HG03432 (cell line): Measurements from ENCODE around the gene PDGFRA.

Experiments
- ATAC-seq: cut with Tn5 transposase; IDR thresholded peaks from one replicate; pipeline ENCODE4 v1.9.1; 2021; ENCODE audit warnings: mild to moderate bottlenecking, moderate library complexity; ENCODE audit not compliant: unreplicated experiment

PDGFRA gene

GRCh38 chr4:54228961-54229501 is at the start of gene PDGFRA:
TSS of gene PDGFRA (plus strand) at chr4:54229293. CDS start at chr4:54258769, 29,476 bp downstream.
- ATAC-seq = no peak

GRCh38 chr4:54184581-54184980 is 44.5 kb upstream of the PDGFRA start:
- ATAC-seq = no peak

- ATAC-seq = no peak
These were observed 43.9 kb upstream of the PDGFRA start for GRCh38 chr4:54185044-54185780.

- ATAC-seq = no peak
These were observed 43.2 kb upstream of the PDGFRA start for GRCh38 chr4:54185866-54186265.

- no peak for ATAC-seq
These were observed 42.7 kb upstream of the PDGFRA start for GRCh38 chr4:54186371-54186770.

GRCh38 chr4:54187148-54187547 is 41.9 kb upstream of the PDGFRA start:
- ATAC-seq = no peak

- no peak for ATAC-seq
These were observed 40.0 kb upstream of the PDGFRA start for GRCh38 chr4:54189140-54189539.

- no peak for ATAC-seq
These were observed 36.3 kb upstream of the PDGFRA start for GRCh38 chr4:54192811-54193210.

GRCh38 chr4:54197926-54198325 is 31.2 kb upstream of the PDGFRA start:
- no peak for ATAC-seq

- ATAC-seq = no peak
These were observed 29.2 kb upstream of the PDGFRA start for GRCh38 chr4:54199919-54200318.

GRCh38 chr4:54209617-54210016 is 19.5 kb upstream of the PDGFRA start:
- ATAC-seq = no peak

- no peak for ATAC-seq
These were observed 16.1 kb upstream of the PDGFRA start for GRCh38 chr4:54213001-54213400.

GRCh38 chr4:54213761-54214160 is 15.3 kb upstream of the PDGFRA start:
- no peak for ATAC-seq

- ATAC-seq = no peak
These were observed 13.6 kb upstream of the PDGFRA start for GRCh38 chr4:54215379-54216077.

GRCh38 chr4:54217642-54218495 is 11.2 kb upstream of the PDGFRA start:
- ATAC-seq = peak; percentile 88

GRCh38 chr4:54218736-54219135 is 10.4 kb upstream of the PDGFRA start:
- no peak for ATAC-seq

GRCh38 chr4:54224996-54225597 is 4.0 kb upstream of the PDGFRA start:
- ATAC-seq = no peak

- ATAC-seq = no peak
These were observed 3.3 kb upstream of the PDGFRA start for GRCh38 chr4:54225598-54226403.

GRCh38 chr4:54226404-54227255 is 2.5 kb upstream of the PDGFRA start:
- ATAC-seq = no peak
